Measurements from ENCODE around the gene SPSB1.
"Not testable (repeated sequence)": the region's sequence is repeated elsewhere in the genome, so short reads cannot be mapped to it uniquely, and the experiment has no call there.

The SPSB1 gene

DNA sequence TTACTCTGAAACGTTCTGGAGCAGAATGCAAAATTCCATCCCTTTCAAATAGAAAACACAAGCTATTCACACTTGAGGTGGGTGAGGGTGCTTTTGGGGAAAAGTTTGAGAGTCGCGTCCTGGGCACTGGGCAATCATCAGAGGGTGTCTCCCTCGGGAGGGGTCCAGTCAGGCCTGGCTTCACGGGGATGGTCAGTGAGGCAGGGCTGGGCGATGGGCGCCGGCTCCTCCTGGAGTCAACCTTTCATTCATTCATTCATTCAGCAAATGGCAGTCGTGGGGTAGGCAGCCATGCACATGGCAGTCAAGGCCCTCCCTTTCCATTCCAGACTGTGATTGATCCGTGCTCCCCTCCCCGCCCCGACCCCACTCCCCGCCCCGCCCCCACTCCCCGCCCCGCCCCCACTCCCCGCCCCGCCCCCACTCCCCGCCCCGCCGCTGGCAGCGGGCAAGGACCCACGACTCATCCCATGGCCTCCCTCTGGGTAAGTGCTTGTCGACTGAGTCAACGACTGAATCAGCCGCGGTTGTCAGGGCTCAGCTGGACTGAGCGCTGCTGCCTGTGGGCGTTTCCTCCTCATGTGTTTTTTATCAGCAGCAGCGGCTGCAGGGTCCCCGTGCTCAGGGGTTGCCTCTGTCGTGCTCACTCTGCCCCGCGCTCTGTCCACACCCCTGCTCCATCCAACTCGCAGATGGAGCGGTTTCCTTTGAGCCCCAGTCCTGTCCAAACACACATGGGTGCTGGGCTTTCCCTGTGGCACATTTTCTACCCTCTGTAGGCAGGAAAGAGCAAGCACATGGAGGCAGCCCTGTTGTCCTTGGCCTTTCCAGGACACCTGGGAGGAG is 12.5 kb upstream of the SPSB1 start:
- peak; percentile 60 for DNase-seq

DNA sequence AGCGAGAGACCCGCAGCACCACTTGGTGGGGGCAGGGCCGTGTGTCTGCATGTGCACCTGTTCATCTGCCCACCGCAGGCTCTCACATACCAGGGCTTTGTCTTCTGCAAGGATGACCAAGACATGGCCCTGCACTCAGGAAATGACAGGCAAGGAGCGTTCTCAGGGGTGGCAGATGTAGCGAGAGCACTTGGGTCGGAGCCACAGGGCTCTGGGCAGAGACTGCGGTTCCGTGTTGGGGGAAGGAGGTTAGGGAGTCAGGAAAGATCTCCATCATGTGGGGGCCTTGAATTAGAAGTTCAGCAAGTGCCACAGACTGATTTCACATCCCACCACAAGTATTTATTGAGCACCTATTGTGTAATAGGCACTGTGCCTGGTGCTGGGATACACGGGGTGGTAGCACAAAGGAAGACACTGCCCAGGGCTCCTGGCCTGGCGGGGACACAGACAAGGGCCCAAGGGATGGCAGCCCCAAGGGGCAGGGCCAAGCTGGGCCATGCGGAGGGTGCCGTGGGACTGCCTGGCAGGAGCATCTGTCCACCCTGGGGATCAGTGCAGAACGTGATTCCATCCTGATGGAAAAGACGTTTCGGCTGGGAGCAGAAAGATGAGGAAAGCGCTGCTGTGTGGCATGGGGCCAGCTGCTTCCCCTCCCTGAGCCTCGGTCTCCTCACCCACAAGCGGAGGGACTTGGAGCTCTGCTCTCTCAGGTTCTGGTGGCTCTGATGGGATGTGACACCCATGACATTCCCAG is 11.4 kb upstream of the SPSB1 start:
- no peak for DNase-seq

DNA sequence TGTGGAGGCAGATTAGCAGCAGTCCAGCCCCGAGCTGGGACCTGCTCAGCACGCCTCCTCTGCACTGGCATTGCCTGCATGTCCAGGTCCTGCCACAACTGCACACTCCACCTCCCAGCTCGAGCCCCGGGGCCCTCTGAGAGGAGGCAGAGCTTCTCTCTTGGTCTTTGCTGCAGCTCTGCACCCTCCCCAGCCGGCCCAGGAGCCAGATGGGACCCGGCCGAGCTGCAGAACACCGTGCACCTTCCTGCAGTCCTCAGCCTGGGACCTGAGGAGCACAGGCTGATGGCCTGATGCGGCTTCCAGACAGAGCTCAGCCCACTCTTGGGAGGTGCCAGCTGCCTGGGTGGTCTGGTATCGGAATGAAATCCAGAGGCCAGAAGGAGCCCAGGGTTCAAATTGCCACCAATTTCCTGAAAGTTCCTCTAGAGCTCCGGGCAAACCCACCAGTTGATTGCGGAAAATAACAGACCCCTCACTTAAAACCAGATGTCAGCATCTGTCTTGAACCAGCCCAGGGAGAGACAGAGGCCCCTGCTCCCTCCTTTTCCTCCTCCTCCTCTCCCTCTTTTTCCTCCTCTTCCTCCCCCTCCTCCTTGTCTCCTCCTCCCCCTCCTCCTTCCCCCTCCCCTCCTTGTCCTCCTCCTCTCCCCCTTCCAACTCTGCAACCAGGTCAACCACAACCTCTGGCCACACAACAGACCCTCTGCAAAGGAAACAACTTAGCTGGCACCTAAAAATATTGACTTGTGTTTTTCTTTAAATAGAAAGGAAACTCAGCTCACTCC is 10.6 kb upstream of the SPSB1 start:
- DNase-seq = no peak

DNA sequence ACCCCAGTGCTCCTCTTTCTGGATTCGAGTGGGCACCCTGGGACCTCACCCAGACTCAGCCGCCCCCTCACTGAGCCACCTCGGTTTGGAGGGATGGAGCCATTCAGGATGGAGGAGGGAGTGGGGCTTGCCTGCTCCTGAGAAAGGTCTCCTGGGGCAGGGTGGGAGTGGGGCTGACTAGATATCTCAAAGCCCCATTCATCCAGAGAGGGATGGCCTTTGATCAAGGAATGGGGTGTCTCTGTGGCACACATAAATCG is 10.1 kb upstream of the SPSB1 start:
- DNase-seq = no peak

DNA sequence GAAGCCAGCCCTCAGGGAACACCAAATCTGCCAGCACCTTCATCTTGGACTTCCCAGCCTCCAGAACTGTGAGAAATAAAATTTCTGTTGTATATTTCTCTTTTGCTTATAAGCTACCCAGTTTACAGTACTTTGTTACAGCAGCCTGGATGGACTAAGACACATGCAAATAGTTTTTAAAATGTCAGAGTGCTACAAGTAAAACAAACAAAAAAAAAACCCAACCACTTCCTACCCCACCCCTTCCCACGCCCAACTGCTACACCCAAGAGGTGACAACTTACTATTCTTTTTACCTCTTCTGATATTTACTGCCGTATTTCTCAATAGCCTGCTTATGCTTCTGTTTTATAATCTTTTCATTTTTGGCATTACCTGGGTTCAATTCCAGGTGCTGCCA is 8.6 kb upstream of the SPSB1 start:
- DNase-seq = no peak

DNA sequence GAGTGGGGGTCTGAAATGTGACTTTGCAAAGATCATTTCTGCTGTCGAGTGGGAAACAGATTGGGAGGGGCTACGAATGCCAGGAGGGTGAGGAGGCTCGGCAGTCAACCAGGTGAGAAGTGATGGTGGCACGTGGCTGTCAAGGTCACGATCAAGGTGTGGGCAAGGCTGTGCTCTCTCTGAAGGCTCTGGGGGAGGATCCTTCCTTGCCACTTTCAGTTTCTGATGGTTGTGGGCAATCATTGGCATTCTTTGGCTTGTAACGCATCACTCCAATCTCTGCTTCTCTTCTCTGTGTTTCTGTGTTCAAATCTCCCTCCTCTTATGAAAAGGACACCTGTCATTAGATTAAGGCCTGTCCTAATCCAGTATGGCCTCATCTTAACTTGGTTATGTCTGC is 6.1 kb upstream of the SPSB1 start:
- no peak for DNase-seq

DNA sequence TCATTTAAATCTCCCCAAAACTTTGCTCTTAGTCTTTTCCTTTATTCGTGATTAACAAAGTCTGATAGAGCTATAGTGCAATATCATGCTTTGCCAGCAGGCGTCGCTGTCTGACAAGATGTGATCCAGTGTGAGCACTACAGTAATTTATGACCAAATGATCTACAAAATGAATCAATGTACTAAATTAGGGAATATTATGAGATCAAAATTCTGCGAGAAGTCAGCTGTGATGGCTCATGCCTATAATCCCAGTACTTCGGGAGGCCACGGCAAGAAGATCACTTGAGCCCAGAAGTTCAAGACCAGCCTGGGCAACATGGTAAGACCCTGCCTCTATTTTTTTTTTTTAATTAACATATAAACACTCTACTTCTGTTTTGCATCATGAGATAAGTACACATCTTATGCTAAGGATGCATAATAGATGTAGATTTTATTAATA is 3.6 kb upstream of the SPSB1 start:
- DNase-seq = peak; percentile 89

DNA sequence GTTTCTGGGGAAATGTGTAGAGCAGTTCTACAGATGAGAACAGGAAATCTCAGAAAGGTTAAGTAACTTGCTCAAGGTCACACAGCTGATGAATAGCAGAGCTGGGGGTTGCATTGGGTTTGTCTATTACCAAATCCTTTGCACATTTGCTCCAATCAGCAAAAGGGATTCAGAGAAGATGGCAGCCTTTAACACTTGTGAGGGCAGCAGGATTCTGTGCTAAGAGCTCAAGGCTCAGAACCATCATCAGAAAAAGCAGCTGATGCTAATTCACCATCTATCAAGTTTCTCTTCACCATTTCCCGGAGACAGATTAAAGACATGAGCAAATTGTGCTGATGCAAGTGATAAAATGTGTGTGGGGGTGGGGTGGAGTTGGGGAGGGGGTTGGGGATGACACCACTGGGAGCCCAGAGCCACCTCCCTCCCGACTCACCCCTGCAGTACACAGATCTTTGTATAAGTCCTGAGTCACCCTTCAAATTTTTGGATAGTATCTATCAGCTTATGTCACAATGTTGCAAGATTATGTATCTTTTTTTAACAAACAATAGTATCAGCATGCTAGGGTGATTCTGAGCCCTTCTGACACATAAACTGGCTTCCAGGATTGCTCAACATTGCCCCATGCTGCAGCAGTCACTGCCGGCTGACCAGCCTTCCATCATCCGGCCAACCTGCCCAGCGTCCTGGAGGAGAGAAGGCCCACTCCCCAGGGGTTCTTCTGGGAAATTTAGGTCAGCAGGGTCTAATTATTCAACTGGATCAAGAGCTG is 2.8 kb upstream of the SPSB1 start:
- no peak for DNase-seq

DNA sequence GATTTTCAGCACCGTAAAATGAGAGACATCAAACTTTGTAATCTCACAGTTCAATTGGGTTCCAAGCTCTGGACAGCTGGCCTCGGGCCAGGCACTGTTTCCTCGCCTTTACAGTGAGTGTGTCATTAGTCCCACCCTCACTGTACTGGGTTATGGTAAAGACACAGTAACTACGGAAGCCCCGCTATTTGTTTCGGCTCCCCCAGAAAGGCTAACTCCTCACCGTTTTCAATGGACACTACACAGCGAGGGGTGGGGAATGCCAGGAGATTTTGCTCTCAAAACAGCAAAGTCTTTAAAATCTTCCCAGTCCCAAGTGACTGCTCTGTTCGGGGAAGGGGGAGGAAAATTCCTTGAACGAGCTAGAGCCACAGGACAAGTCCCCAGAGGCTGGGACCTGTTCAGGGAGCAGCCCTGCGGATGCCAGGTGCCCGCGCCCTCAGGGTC is 757 bp upstream of the SPSB1 start:
- DNase-seq = no peak

DNA sequence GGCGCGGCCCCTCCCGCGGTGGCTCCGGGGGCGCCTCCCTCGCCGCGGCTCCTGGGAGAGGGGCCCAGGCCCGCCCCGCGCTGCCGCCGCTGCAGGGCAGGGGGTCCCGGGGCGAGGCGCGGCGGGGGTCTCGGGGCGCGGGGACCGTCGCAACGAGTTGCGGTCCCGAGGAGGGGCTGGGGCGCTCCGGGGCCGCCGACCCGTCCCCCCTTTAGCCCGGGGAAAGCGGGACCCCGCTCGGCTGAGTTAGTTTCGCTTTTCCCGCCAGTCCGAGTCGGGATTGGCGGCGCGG is 493 bp downstream of the SPSB1 start:
- no peak for DNase-seq

DNA sequence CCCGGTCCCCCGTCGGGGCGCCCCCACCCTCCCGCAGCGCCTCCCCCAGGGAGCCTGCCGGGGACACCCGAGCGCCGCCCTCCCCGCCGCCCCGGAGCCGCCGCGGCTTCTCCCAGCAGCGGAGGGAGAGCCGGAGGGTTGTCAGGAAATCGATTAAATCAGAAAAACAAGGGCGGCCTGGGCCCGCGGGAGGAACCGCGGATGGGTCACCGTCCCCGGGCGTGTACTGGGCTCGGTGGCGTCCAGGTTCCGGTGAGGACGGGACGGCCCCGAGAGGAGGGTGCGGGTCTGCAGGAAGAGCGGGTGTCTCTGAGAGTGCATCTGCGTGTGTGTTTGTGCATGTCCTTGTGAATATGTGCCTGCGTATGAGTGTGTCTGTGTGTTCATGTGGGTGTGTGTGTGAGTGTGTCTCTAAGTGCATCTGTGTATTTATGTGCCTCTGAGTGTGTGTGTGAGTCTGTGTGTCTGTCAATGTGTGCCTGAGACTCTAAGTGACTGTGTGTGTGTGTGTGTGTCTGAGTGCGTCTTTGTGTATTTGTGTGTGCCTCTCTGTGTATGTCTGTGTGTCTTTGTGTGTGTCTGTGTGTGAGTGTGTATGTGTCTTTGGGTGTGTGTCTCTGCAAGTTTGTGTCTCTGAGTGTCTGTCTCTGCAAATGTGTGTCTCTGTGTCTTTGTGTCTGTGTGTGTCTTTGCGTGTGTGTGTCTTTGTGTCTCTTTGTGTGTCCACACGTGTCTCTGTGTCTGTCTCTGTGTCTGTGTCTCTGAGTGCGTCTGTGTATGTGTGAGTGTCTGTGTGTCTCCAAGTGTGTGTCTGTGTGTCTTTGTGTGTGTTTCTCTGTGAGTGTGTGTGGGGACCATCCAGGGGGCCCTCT is 1.1 kb downstream of the SPSB1 start:
- DNase-seq = peak; percentile 43

DNA sequence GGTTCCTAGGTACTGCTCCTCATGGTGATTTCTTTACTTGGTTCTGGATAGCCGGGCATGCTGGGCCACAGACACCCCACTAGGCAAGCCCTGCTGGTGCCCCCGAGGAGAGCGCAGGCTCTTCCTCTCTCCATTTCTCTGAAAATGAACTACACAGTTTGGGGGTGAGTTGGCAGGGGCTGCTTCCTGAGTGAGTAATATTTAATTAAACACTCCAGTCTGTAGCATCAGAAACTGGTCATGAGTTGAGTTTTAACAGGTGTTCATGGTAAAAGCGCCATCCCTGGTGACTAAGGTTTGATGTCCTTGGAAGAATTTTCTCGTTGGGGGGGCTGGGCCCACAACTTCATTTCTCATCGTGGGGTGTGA is 1.7 kb downstream of the SPSB1 start:
- DNase-seq = no peak

DNA sequence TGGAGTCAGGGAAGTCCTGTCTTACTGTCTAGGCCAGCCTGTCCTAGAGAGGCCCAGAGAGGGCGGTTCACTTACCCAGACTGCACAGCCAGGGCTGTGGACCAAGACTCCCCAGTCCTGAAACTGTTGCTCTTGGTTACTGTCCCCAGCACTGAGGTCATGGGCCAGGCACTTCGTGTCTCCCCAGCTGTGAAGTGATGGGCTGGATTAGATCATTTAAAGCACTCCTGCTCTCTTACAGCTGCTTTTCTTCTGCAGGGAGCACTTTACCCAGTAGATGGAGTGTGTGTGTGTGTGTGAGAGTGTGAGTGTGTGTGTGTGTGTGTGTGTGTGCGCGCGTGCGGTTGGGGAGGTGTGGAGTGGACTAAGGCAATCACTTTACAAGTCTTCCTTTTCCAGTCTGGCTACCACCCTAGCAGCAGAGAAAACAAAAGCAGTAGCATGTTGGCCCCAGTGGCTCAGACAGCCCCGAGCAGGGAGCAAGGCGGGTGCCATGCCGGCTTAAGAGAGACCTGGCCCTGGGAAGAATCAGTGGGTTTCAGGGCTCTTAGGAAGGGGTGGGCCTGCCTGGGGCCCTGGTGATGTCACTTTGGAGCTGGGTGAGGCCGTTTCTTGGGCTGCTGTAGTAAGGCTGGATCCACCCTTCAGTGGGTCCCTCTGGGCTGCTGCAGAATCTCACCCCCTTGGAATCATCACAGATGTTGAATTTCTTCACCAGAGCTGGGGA is 2.4 kb downstream of the SPSB1 start:
- DNase-seq = no peak

DNA sequence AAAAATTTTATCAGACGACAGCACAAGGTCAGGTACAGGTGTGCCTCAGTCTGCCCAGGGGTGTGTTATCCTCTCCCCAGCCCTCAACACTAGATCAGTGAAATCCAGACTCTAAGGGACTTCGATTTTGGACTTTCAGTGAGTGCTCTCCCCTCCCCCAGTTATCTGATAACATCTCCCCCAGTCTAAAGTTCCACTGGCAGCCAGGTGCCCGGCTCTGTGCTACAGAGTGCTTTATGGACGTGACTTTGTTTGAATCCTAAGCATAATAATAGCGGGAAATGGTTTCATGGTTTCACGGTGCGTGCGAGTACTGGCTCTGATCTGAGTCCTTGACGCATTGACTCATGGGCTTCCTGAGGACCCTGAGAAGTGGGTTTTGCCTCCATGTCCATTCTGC is 3.2 kb downstream of the SPSB1 start:
- DNase-seq = no peak

DNA sequence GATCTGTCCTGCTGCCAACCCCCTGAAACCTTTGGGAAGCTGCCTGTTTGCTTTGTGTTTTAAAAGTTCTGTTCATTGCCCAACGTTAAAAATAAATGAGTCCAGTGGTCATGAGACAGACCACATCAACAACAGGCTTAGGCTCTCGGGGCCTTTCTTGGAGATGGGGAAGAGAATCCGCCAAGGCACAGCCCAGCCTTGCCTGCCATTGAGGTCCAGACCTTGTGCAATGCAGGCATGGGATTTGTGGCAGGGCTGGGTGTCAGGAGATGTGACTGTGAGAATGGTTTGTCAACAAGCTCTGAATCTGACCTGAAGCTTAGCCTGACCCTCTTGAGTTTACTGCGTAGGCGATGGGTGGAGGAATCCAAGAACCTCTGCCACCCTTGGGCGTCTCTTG is 4.2 kb downstream of the SPSB1 start:
- no peak for DNase-seq

DNA sequence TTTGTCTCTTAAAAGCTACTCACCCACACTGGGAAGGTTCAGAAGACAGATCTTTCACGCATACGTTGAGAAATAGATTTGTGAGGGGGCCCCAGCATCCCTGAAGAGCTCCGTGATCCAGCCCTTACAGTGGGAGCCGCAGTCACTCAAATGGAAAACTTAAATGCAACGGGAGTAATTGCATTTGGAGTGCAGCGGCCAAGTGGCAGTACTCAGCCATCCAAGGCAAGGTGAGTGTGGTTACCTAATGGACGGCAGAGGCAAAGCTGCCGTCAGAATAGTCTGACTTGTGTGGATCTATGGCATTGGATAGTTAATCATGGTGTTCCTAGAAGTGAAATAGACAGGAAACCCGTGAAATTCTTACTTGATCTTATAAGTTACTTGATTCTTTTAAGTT is 5.1 kb downstream of the SPSB1 start:
- DNase-seq = no peak

DNA sequence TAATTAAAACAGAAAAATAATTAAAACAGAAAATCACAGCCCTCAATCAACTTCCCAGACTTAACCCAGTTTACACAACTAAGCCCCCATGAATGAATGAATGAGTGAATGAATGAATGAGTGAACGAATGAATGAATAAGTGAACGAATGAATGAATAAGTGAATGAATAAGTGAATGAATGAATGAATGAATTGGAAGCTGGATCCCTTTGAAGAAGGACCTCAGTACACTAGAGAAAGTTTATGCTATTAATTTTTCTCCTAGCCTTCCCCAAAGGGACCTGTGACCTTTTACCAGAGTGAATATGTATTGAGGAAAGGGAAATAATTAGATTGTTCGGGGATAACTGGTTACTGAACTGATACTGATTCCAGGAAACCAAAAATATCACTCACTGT is 5.6 kb downstream of the SPSB1 start:
- DNase-seq = no peak

DNA sequence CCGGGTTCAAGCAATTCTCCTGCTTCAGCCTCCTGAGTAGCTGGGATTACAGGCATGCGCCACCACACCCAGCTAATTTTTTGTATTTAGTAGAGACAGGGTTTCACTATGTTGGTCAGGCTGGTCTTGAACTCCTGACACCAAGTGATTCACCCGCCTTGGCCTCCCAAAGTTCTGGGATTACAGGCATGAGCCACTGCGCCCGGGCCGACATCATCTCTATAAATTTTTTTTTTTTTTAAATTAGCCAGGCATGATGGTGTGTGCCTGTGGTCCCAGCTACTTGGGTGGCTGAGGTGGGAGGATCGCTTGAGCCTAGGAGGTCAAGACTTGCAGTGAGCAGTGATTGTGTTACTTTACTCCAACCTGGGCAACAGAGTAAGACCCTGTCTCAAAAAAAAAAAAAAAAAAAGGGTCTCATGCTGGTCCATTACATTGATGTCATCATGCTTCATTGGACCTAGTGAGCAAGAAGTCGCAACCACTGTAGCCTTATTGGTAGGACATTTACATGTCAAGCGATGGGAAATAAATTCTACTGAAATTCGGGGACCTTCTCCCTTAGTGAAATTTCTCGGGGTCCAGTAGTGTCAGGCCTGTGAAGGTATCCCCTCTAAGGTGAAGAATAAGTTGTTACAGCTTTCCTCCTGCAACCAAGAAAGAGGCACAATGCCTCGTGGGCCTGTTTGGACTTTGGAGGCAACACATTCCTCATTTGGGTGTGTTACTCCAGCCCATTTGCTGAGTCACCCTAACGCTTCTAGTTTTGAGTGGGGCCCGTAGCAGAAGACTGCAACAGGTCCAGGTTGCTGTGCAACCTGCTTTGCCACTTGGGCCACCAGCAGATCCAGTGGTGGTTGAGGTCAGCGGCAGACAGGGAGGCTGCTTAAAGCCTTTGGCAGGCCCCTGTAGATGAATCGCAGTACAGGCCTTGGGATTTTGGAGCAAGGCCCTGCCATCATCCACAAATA is 7.2 kb downstream of the SPSB1 start:
- not testable (repeated sequence) for DNase-seq

DNA sequence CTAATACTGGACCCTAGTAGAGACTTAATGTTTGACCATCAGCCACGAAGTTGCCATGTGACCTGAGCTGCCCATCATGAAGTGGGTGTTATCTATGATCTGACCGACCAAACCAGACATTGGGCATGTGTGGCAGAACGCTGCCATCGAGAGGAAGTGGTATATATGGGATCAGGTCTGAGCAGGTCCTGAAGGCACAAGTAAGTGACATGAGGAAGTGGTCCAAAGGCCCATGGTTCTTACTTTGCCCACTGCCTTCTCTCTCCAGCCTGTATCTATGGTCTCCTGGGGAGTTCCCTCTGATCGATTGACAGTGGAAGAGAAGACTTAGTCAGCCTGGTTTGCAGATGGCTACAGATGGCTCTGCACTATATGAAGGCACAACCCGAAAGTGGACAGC is 7.9 kb downstream of the SPSB1 start:
- no peak for DNase-seq
